ENCODE results near the gene ATP11A.
"Not testable (repeated sequence)": the region's sequence is repeated elsewhere in the genome, so short reads cannot be mapped to it uniquely, and the experiment has no call there.

Gene ATP11A

GRCh38 chr13:112793545-112794445, 104.0 kb downstream of the ATP11A start:
- DNase-seq (ENCODE audit: low read depth, low spot score), result no peak

GRCh38 chr13:112795277-112795676, 105.4 kb downstream of the ATP11A start:
- no peak for DNase-seq (ENCODE audit: low read depth, low spot score)

- no peak for DNase-seq (ENCODE audit: low read depth, low spot score)
These were observed 106.5 kb downstream of the ATP11A start for GRCh38 chr13:112796190-112796915.

- DNase-seq (ENCODE audit: low read depth, low spot score), result no peak
These were observed 109.6 kb downstream of the ATP11A start for GRCh38 chr13:112799394-112799793.

GRCh38 chr13:112800057-112800456, 110.2 kb downstream of the ATP11A start:
- no peak for DNase-seq (ENCODE audit: low read depth, low spot score)

- not testable (repeated sequence) for DNase-seq (ENCODE audit: low read depth, low spot score)
These were observed 111.0 kb downstream of the ATP11A start for GRCh38 chr13:112800807-112801206.

- DNase-seq (ENCODE audit: low read depth, low spot score), result no peak
These were observed 113.0 kb downstream of the ATP11A start for GRCh38 chr13:112802802-112803195.

GRCh38 chr13:112803422-112803821, 113.6 kb downstream of the ATP11A start:
- DNase-seq (ENCODE audit: low read depth, low spot score), result no peak

- DNase-seq (ENCODE audit: low read depth, low spot score), result no peak
These were observed 114.5 kb downstream of the ATP11A start for GRCh38 chr13:112804374-112804773.

- DNase-seq (ENCODE audit: low read depth, low spot score), result no peak
These were observed 117.2 kb downstream of the ATP11A start for GRCh38 chr13:112806739-112807652.

- DNase-seq (ENCODE audit: low read depth, low spot score), result no peak
These were observed 118.0 kb downstream of the ATP11A start for GRCh38 chr13:112807653-112808376.

- no peak for DNase-seq (ENCODE audit: low read depth, low spot score)
These were observed 118.7 kb downstream of the ATP11A start for GRCh38 chr13:112808377-112809140.

- no peak for DNase-seq (ENCODE audit: low read depth, low spot score)
These were observed 119.8 kb downstream of the ATP11A start for GRCh38 chr13:112809332-112810315.

- DNase-seq (ENCODE audit: low read depth, low spot score), result no peak
These were observed 120.8 kb downstream of the ATP11A start for GRCh38 chr13:112810608-112811007.

GRCh38 chr13:112812306-112813055, 122.6 kb downstream of the ATP11A start:
- no peak for DNase-seq (ENCODE audit: low read depth, low spot score)

GRCh38 chr13:112813552-112813951, 123.7 kb downstream of the ATP11A start:
- no peak for DNase-seq (ENCODE audit: low read depth, low spot score)

- no peak for DNase-seq (ENCODE audit: low read depth, low spot score)
These were observed 125.2 kb downstream of the ATP11A start for GRCh38 chr13:112814905-112815585.

- no peak for DNase-seq (ENCODE audit: low read depth, low spot score)
These were observed 126.0 kb downstream of the ATP11A start for GRCh38 chr13:112815871-112816270.

Data from smooth muscle cell of the brain vasculature (primary cell).